ENCODE measurements around the gene ATP9A.
"Not testable (repeated sequence)": the region's sequence is repeated elsewhere in the genome, so short reads cannot be mapped to it uniquely, and the experiment has no call there.

Gene ATP9A

GRCh38 chr20:51687108-51687507 lies 81.1 kb downstream of the ATP9A start:
- no peak for DNase-seq

DNA sequence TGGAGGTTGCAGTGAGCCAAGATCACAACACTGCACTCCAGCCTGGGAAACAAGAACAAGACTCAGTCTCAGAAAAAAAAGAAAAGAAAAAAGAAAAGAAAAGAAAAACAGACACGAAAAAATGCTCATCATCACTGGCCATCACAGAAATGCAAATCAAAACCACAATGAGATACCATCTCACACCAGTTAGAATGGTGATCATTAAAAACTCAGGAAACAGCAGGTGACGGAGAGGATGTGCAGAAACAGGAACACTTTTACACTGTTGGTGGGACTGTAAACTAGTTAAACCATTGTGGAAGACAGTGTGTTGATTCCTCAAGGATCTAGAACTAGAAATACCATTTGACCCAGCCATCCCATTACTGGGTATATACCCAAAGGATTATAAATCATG lies 82.7 kb downstream of the ATP9A start:
- DNase-seq: not testable (repeated sequence)

- no peak for DNase-seq
These were observed 88.0 kb downstream of the ATP9A start for GRCh38 chr20:51680067-51680749.

DNA sequence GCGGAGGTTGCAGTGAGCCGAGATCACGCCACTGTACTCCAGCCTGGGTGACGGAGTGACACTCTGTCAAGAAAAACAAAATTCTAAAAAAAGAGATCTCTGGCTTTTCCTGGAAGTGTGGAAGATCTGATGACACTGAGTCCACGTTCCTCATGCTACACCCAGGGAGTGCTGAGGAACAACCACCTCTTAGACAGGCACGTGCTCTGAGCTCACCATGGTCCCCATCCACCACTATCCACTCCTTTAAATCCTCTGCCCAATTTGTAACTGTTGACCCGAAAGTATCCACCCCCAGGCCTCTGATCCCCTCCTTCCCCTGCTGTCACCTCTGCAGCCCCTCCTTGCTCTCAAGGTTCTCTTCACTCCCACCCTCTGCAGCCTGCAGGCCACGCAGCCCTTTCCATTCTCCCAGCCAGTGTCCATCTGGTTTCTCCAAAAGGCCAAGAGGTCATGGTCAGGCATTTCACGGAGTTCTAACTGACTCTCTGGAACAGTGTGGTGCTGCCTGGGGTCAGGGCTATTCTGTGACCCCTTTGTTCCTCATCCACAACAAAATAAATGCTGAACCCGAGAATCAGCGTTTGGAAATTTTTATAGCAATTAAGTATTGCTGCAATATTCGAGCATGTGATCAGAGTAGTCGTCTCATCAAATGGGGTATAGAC lies 88.8 kb downstream of the ATP9A start:
- no peak for DNase-seq

DNA sequence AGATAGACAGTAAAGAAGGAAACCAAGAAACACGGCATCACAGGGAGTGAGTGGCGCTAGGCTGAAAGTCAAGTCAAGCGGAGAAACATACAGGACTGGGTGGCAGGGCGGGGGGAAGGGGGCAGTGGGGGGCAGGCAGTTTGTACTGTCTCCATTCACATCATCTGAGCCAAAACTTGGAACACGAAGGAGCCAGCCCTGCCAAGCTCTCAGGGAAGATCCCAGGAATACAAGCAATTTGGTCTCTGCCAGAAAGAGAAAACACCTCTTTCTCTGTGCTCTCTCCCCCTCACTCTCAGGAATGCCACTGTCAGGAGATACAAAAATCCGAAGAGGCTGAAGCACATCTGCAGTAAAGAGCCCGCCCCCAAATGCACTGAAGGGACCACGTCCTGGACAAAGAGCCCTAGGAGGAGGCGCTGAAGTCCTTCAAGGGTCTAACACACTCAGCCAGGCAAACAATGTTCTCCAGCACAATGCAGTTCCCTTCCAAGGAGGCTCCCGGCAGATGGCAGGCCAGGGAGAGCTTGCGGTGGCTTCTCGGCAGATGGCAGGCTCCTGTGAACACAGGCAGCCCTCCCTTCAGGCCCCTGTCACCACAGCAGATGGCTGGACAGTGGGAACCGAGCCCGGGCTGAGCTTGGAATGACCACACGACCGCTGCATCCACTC lies 90.0 kb downstream of the ATP9A start:
- DNase-seq: no peak

GRCh38 chr20:51668947-51669346 lies 99.2 kb downstream of the ATP9A start:
- no peak for DNase-seq

GRCh38 chr20:51668515-51668914 lies 99.7 kb downstream of the ATP9A start:
- no peak for DNase-seq

DNA sequence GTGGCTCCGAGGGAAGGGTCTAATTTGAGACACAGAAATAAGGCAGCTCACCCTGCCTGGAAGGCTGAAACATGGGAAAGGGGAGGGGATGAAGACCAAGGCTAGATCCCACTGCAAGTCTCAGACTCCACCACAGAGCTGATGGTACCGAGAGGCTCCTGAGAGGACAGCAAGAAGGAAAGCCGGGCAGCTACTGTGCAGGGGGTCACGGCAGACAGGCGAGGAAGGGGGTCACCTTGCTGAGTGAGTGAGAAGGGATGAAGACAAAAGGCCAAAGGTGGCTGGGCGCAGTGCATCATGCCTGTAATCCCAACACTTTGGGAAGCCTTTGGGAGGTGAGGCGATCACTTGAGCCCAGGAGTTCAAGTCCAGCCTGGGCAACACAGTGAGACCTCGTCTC lies 100.7 kb downstream of the ATP9A start:
- DNase-seq: no peak

DNA sequence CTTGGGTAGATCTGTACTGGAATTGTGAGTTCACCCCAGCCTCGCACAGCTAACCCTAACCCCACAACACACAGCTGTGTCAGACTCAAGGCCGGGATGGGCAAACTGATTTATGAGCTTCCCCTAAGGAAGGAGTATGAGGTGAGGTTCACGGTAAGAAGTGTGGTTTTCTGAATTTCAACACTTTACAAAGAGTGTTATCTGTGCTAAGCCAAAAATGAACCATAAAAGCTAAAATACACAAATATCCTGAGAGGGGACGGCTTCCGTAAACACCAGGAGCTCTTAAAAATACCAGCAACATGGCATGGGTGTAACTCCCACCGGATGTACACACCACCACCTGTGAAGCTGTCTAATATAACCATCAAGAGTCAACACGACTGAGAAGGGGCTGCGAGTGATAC lies 101.2 kb downstream of the ATP9A start:
- DNase-seq: no peak

DNA sequence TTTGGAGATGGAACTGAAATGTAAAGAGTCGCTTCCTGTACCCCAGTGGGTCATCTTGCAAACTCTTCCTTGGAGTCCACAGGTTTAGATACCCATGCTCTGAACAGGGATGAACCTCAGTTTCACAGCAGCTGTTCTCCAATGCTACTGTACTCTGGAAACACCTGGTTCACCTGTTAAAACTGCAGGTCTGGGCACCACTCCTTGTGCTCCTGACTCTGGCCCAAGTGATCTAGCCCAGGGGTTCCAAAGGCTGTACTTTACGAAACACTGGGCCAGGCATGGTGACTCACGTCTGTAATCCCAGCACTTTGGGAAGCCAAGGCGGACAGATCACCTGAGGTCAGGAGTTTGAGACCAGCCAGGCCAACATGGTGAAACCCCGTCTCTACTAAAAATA lies 102.1 kb downstream of the ATP9A start:
- no peak for DNase-seq

DNA sequence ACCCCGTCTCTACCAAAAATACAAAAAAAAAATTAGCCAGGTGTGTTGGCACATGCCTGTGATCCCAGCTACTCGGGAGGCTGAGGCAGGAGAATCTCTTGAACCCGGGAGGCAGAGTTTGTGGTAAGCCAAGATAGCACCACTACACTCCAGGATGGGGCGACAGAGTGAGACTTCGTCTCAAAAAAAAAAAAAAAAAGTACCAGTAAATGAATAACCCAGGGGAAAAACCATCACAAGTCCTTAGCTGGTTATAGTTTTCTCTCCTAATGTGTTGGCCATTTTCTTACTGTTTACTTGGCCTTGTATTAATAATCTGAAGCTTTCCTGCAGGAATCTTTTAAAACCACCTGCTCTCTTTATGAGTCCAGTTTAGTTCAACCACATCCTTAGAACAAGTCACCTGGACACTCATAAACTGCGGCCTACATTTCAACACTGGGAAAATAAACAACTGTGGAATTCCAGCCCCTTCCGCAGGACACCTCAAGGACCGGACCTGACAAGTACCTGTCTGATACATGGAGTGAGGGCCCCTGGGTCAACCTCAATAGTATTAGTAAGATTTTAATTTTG lies 102.6 kb downstream of the ATP9A start:
- DNase-seq: no peak

- peak; percentile 67 for DNase-seq
These were observed 106.5 kb downstream of the ATP9A start for GRCh38 chr20:51661609-51662178.

- DNase-seq: no peak
These were observed 107.2 kb downstream of the ATP9A start for GRCh38 chr20:51660672-51661608.

GRCh38 chr20:51659491-51660050 lies 108.6 kb downstream of the ATP9A start:
- DNase-seq: no peak

DNA sequence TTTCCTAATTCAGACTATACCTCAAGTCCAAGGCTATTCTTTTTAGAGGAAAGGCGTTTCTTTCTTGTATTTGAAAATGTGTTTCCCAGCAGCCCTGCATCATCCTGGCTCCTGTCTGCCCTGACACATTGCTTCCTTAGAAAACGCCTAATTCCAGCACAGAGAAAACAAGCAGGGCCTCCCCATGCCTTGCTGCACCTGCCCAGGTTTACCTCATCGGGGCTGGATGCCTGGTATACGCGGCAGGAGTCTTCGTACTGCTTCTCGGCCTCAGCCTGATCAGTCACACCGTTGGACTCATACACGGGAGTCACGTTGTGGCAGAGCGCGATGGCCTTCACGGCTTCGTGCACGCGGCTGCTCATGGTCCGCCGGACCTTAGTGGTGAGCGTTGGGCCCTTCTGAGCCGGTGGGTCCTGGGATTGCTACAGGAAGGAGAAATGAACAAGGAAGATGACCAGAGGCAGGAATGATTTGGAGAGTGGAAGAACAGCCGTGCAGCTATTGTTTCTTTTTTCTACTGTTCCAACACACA lies 111.4 kb downstream of the ATP9A start:
- no peak for DNase-seq

DNA sequence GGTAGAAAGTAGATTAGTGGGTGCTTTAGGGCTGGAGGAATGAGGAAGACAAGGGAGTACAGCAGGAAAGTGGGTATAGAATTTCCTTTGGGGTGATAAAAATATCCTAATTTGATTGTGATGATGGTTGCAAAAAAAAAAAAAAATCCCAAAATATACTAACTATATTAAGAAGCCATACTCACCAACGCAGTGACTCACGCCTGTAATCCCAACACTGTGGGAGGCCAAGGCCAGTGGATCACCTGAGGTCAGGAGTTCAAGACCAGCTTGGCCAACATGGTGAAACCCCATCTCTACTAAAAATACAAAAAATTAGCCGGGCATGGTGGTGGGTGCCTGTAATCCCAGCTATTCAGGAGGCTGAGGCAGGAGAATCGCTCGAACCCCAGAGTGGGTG lies 112.1 kb downstream of the ATP9A start:
- DNase-seq: not testable (repeated sequence)

GRCh38 chr20:51654495-51654894 lies 113.7 kb downstream of the ATP9A start:
- DNase-seq: no peak

DNA sequence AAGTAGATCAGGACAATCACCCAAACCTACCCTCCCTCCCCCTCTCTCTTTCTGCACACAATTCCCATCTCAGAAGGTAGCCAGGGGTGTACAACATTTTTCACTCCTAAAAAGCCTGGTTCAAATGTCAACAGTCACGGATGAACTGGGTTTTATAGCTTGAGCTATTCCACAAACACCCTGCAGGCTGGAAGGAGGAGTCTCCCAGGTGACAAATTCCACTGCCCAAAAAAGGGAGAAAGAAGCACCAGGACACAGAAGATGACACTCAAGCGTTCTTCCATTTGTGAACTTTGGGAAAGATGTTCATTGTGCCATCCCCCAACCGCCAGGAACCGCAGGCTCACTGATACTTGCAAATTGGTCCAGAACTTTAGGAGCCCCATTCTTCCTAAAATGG lies 114.1 kb downstream of the ATP9A start:
- no peak for DNase-seq

DNA sequence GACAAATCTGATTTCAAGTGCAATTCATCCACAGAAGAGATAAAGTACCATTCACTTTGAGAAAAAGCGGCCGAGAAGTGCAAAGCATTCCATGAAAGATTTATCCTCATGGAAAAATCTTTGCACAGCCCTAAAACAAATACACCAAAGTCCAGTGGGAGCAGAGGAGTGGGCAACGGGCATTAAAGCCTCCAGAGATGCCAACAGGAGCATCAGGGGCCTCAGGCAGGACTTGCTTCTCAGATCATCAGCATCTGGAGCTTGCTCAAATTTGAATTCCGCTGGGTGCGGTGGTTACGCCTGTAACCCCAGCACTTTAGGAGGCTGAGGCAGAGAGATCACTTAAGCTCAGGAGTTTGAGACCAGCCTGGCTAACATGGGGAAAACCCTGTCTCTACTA lies 115.0 kb downstream of the ATP9A start:
- no peak for DNase-seq

GRCh38 chr20:51651921-51652549 lies 116.2 kb downstream of the ATP9A start:
- DNase-seq: no peak

GRCh38 chr20:51650685-51651134 lies 117.5 kb downstream of the ATP9A start:
- DNase-seq: no peak
